ENCODE data around the gene IFIT2.

DNA sequence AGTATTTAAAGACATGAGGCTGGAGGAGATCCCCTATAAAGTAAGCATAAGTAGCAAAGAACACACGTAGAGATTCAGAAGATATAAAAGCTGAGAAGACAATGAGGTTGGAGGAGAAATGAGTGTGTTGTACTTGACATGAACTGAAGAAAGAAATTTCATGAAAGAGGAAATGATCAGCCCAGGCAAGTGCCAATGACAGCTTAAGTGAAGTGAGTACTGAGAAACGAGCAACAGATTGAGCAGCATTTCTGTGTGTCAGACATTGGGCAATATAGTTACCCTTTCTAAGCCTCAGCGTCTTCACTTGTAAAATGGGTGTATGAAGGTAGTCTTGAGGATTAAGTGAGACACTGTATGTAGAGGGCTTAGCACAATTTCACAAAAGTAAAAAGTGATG lies 45.5 kb upstream of the IFIT2 start:
- TF ChIP-seq EP300 (IDR thresholded peaks at IDR 0.05) = no peak
- TF ChIP-seq, protein P1, sequence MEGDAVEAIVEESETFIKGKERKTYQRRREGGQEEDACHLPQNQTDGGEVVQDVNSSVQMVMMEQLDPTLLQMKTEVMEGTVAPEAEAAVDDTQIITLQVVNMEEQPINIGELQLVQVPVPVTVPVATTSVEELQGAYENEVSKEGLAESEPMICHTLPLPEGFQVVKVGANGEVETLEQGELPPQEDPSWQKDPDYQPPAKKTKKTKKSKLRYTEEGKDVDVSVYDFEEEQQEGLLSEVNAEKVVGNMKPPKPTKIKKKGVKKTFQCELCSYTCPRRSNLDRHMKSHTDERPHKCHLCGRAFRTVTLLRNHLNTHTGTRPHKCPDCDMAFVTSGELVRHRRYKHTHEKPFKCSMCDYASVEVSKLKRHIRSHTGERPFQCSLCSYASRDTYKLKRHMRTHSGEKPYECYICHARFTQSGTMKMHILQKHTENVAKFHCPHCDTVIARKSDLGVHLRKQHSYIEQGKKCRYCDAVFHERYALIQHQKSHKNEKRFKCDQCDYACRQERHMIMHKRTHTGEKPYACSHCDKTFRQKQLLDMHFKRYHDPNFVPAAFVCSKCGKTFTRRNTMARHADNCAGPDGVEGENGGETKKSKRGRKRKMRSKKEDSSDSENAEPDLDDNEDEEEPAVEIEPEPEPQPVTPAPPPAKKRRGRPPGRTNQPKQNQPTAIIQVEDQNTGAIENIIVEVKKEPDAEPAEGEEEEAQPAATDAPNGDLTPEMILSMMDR (IDR thresholded peaks at IDR 0.05) = no peak
